ENCODE measurements around the gene C2orf49. TPM values are rescaled to one million over a fixed set of nuclear protein-coding genes. Genes with fewer than 3 reads are reported as not detected.

C2orf49 gene
- total and polyA plus RNA-seq, 10 of the 15 experiments (the other 5 are each of a cell fraction or from before 2014, with no cell fraction given), result 7.2 to 24.2 (median 15.5) TPM

- no peak for TF ChIP-seq PRDM15 (CRISPR knock-in tag; IDR thresholded peaks at IDR 0.05)
- TF ChIP-seq ZNF384 (IDR thresholded peaks at IDR 0.05; ENCODE audit: borderline replicate concordance, low read depth, low read length), result no peak
- no peak for TF ChIP-seq BMI1 (IDR thresholded peaks at IDR 0.05; ENCODE audit: borderline replicate concordance)
- TF ChIP-seq SIX5 (IDR thresholded peaks at IDR 0.05; ENCODE audit: low read depth, low read length, severe bottlenecking), result no peak
- TF ChIP-seq RAD51 (IDR thresholded peaks at IDR 0.05), result no peak
- no peak for TF ChIP-seq ASH2L (IDR thresholded peaks at IDR 0.05; ENCODE audit: borderline replicate concordance, low read depth)
- TF ChIP-seq EGR1 (IDR thresholded peaks at IDR 0.05; ENCODE audit: borderline replicate concordance in 1 of 2, low read depth in 2 of 2, low read length in 2 of 2), result no peak
- no peak for TF ChIP-seq CBX5 (IDR thresholded peaks at IDR 0.05; ENCODE audit: low read depth)
- TF ChIP-seq, protein P1, sequence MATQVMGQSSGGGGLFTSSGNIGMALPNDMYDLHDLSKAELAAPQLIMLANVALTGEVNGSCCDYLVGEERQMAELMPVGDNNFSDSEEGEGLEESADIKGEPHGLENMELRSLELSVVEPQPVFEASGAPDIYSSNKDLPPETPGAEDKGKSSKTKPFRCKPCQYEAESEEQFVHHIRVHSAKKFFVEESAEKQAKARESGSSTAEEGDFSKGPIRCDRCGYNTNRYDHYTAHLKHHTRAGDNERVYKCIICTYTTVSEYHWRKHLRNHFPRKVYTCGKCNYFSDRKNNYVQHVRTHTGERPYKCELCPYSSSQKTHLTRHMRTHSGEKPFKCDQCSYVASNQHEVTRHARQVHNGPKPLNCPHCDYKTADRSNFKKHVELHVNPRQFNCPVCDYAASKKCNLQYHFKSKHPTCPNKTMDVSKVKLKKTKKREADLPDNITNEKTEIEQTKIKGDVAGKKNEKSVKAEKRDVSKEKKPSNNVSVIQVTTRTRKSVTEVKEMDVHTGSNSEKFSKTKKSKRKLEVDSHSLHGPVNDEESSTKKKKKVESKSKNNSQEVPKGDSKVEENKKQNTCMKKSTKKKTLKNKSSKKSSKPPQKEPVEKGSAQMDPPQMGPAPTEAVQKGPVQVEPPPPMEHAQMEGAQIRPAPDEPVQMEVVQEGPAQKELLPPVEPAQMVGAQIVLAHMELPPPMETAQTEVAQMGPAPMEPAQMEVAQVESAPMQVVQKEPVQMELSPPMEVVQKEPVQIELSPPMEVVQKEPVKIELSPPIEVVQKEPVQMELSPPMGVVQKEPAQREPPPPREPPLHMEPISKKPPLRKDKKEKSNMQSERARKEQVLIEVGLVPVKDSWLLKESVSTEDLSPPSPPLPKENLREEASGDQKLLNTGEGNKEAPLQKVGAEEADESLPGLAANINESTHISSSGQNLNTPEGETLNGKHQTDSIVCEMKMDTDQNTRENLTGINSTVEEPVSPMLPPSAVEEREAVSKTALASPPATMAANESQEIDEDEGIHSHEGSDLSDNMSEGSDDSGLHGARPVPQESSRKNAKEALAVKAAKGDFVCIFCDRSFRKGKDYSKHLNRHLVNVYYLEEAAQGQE (IDR thresholded peaks at IDR 0.05; ENCODE audit: low read depth, low read length), result no peak
- TF ChIP-seq EED (IDR thresholded peaks at IDR 0.05; ENCODE audit: low read depth), result no peak
- no peak for TF ChIP-seq MTA3 (IDR thresholded peaks at IDR 0.05; ENCODE audit: borderline replicate concordance, low read length)
Observed at GRCh38 chr2:105380432-105381100, 43.2 kb downstream of the C2orf49 start (continued).

Data from GM12878 (cell line).